EL (cell line): ENCODE results near the gene MTREX.
"Not testable (repeated sequence)": the region's sequence is repeated elsewhere in the genome, so short reads cannot be mapped to it uniquely, and the experiment has no call there.

Source experiments
- DNase-seq: peaks from one replicate; pipeline ENCODE4 v3.0.0-alpha.2; 2016

The MTREX gene

DNA sequence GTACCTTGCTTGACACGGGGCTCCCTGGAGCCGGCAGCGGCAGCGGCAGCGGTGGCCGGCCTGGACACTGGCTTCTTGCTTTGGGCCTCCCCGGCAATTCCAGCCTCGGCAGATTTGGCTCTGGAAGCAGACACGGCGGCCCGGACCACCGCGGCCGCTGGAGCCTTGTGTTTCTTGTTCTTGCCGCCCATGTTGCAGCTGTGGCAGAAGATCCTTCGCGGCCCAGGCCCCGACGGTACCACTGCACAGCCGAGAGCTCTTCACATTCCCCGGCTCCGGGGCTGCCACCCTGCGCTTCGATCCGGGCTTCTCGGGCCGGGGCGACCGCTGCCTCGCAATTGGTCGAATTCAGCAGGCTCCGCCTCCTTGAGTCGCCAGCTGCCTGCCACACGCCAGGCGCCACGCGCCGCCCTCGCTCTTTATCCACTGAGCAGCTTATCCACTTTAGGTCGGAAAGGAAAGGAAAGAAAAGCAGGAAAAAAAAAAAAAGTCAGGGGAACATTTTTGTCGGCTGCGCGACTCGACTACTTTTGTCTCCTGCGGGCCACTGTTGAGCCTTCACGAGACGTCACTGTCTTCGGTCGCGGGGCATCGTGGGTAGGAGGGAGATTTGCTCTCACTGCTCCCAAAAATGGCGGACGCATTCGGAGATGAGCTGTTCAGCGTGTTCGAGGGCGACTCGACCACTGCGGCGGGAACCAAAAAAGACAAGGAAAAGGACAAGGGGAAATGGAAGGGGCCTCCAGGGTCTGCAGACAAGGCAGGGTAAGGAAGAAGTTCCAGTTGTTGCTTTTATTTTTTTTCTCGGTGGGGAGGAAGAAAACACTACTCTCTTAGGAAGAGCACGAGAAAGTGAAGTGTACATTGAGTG is at the start of gene MTREX, which contains the start of gene DHX29:
MTREX (plus strand) TSS at position 607 of the 871 bp plus-strand sequence; CDS start at position 632, 25 bp downstream.
DHX29 (minus strand) TSS at position 312 of the 871 bp plus-strand sequence; CDS start at position 191, 121 bp downstream.
- peak; percentile 91 for DNase-seq

GRCh38 chr5:55258339-55258738 is 49.5 kb upstream of the MTREX start:
- DNase-seq, result no peak

GRCh38 chr5:55276771-55277170 is 31.0 kb upstream of the MTREX start:
- peak; percentile 76 for DNase-seq

- DNase-seq, result peak; percentile 69
These were observed 29.0 kb upstream of the MTREX start for GRCh38 chr5:55278778-55279177.

DNA sequence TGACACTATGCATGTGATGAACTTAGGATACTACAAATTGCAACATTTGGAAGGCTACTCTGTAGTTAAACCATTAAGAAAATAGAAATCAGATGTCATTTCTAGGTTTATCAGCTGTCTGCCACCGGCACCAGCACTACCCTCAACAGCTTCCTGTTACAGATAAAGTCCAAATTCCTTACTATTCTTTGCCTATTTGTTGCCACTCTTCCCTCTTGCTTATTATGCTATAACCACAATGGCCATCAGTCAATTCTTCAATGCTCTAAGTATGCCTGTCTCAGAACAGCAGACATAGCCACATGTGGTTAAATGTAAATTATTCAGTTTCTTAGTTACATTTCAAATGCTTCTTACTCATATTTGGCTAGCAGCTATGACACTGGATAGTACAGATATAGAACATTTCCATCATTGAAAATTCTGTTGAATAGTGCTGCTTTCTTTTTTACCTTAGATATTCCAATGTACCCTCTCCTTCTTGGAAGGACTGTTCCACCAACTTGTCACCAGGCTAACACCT is 21.3 kb upstream of the MTREX start:
- DNase-seq, result no peak

DNA sequence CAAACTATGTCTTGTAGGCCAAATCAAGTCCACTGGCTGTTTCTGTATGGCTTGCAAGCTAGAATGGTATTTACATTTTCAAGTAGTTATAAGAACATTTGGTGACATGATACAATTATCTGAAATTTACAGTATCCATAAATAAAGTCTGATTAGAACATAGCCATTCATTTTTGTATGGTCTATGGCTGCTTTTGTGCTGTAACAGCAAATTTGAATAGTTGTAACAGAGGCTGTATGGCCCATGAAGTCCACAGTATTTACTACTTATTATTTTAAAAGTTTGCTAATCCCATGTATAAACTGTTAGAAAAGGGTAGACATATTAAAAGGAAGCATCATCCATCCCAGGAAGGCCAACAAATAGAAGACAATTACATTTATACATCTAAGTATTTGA is 18.0 kb upstream of the MTREX start:
- DNase-seq, result no peak

DNA sequence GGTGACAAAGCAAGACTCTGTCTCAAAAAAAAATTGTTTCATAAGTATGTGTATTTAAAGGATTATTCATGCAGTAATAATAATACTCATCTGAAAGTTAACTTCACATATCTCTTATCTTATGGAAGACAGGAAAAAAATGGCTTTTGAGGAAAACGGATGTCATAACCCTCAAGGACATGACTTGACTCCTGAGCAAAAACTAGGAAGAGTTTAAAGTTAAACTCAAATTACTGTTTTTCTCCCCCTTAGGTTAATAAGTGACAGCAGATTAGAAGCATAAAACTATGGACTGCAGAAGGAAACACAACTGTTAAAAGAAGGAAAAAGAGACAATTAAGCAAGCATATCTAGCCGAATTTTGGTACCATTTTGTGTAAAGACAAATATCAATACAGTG is 16.8 kb upstream of the MTREX start:
- DNase-seq, result no peak

GRCh38 chr5:55294935-55295334 is 12.9 kb upstream of the MTREX start:
- DNase-seq, result no peak

DNA sequence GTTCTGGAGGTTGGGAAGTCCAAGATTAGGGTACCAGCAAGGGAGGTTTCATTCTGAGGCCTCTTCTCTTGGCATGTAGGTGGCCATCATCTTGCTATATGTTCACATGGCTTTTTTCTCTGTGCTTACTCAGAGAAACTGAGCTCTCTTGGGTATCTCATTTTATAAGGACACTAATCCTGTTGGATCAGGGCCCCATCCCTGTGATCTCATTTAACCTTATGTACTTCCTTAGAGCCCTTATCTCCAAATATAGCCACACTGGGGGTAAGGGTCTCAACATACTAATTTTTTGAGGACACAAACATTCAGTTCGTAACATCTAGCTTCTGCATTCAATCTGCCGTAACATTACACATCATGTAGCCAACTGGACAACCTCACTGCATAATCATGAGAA is 6.9 kb upstream of the MTREX start:
- no peak for DNase-seq

DNA sequence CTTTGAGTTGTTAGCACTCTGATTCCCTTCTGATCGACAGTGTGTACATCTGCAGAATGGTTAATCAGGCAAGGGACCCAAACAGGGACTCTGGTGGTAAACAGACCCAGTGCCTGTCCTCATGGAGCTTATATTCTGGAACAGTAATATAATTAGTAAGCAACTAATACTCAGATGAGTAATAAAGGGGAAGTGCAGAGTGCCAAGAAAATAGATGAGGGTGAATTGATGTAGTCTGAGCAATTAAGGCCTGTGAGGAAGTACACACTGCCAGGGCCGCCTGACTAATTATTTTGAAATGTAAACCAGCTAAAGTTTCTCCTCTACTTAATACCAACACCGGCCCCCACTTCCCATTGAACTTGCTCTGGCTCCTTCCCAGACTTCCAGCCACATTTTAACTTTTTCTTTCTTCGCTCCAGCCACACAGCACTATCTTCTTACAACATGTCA is 4.5 kb upstream of the MTREX start:
- DNase-seq, result peak; percentile 94

DNA sequence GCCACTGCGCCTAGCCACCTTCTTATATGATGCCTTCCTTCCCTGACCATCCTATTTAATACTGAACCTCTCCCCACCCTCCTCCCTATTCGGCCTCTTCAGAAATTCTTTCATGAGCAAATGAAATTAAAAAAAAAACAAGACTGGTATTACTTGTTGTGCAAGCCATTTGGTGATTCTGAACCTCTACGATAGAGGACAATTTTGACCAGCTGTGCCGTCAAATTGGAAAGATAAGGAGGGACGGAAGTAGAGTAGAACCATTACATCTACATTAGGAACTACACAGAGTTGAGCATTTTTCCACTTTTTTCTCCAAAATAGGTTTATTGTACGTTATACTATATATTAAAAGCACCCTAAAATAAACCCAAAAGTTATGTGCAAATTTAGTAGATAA is 3.2 kb upstream of the MTREX start:
- DNase-seq, result no peak

DNA sequence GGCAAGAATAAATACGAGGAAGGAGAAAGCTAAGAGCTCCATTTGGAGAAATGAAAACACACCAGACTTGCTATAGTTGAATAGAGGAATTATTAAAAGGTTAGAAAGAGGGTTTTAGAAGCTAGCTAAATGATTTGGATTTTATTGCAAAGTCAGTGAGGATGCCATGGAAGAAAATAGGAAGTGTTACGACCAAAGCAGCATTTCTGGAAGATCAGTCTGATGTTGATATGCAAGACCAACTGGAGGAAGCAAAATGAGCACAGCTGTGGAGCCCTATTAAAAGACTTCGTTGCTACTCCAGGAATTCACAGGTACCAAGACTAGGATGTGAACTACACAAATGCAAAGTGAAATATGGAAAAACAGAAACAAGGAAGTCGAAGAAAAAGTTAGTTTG is 2.4 kb upstream of the MTREX start:
- DNase-seq, result no peak

DNA sequence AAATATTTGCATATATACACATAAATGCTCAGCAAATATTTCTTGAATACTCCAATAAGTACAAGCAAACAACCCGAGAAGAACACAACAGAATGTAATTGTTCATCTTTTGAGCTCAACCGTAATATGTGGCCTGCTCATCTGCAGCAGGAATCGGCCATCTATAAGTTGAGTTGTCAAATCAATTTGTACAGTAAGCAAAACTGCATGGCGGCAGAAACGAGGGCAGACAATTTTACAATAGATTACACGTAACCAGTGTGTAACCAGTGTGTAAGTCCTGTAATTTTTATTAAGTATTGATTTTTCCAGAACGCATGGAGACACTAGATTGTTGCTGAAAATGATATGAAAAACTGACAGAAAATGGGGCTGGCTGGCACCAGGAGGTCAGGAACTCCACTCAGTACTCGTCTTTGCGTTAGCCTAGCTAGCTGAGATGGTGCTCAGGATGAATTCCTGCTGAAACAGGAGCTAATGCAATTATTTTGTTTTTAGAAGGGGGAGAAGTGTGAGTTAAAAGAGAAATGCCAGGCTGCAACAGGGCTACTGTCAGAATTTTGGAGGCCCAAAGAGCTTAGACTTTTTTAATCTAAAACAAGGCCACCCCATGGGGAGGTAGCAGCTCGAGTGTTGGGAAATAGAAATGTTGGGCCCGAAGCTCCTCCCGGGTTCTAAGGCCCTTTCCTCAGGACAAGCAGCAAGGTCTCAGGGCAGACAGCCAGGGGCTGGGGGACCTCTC is 977 bp upstream of the MTREX start:
- DNase-seq, result peak; percentile 23

GRCh38 chr5:55308254-55308836 is 556 bp downstream of the MTREX start:
- DNase-seq, result peak; percentile 23

GRCh38 chr5:55313870-55314617 is 6.3 kb downstream of the MTREX start:
- no peak for DNase-seq

GRCh38 chr5:55316289-55316688 is 8.5 kb downstream of the MTREX start:
- DNase-seq, result no peak

GRCh38 chr5:55316837-55317236 is 9.0 kb downstream of the MTREX start:
- no peak for DNase-seq

- DNase-seq, result not testable (repeated sequence)
These were observed 10.4 kb downstream of the MTREX start for GRCh38 chr5:55318237-55318636.

GRCh38 chr5:55319491-55319890 is 11.7 kb downstream of the MTREX start:
- no peak for DNase-seq

GRCh38 chr5:55320571-55320970 is 12.8 kb downstream of the MTREX start:
- peak; percentile 8 for DNase-seq

- DNase-seq, result no peak
These were observed 16.2 kb downstream of the MTREX start for GRCh38 chr5:55324006-55324405.

DNA sequence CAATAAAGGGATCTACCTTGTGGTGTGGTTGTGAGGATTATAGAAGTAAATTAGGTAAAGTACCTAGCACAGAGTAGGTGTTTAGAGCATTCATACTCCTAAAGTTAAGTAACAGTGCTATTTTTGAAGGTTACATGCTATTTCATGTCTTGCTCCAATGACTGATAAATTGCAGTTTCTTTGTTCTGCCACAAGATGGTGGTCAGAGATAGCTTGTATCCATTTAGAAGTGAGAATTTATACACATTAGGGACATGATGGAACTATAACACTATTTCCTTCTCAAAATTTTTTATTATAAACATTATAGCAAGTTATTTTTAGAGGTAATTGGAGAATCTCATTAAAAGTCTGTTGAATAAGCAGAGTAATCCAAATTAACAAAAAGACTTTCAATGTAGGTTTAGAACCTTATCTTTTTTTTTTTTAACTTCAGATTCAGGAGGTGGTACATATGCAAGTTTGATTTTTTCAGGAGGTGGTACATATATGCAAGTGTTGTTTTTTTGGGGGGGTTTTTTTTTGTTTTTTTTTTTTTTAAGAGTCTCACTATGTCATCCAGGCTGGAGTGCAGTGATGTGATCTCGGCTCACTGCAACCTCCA is 17.1 kb downstream of the MTREX start:
- DNase-seq, result peak; percentile 52
